ENCODE data around the gene AP4S1. TPM values are rescaled to one million over a fixed set of nuclear protein-coding genes. Genes with fewer than 3 reads are reported as not detected.
"Not testable (repeated sequence)": the region's sequence is repeated elsewhere in the genome, so short reads cannot be mapped to it uniquely, and the experiment has no call there.

Gene AP4S1
- total RNA-seq, 4 donors from 2014 or later: 6.0 to 15.0 (median 10.5) TPM

GRCh38 chr14:31001339-31001658, 24.1 kb upstream of the AP4S1 start:
- H3K4me3 ChIP-seq (ENCODE audit: low read depth, poor library complexity, severe bottlenecking): no peak overlapping the region
- intact Hi-C loops (cut with DNase I; ENCODE audit: low total_unique reads): no loop called here
- TF ChIP-seq, protein P1, sequence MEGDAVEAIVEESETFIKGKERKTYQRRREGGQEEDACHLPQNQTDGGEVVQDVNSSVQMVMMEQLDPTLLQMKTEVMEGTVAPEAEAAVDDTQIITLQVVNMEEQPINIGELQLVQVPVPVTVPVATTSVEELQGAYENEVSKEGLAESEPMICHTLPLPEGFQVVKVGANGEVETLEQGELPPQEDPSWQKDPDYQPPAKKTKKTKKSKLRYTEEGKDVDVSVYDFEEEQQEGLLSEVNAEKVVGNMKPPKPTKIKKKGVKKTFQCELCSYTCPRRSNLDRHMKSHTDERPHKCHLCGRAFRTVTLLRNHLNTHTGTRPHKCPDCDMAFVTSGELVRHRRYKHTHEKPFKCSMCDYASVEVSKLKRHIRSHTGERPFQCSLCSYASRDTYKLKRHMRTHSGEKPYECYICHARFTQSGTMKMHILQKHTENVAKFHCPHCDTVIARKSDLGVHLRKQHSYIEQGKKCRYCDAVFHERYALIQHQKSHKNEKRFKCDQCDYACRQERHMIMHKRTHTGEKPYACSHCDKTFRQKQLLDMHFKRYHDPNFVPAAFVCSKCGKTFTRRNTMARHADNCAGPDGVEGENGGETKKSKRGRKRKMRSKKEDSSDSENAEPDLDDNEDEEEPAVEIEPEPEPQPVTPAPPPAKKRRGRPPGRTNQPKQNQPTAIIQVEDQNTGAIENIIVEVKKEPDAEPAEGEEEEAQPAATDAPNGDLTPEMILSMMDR (IDR thresholded peaks at IDR 0.05): no peak
- TF ChIP-seq POLR2A (IDR thresholded peaks at IDR 0.05): no peak
- 81 to 99% methylated on average over 6 of the region's 6 CpGs for WGBS, 2 donors
- no peak for DNase-seq (ENCODE audit: low spot score in 2 of 2)

DNA sequence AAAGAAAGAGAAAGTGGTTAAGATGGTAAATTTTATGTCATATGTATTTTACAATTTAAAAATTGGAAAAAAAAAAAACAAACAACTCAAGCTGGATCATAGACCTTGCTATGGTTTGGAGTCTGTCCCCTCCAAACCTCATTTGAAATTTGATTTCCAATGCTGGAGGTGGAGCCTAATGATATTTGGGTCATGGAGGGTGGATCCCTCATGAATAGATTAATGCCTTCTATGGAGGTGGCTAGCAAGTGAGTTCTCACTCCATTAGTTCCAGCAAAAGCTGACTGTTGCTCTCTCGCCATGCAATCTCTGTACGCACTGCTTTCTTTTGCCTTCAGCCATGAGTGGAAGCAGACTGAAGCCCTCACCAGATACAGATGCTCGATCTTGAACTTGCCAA, 22.2 kb upstream of the AP4S1 start:
- TF ChIP-seq, protein P1 (IDR thresholded peaks at IDR 0.05): no peak
- TF ChIP-seq POLR2A (IDR thresholded peaks at IDR 0.05): no peak
- intact Hi-C loops (cut with DNase I; ENCODE audit: low total_unique reads): no loop called here
- WGBS, 2 donors: 91 to 94% methylated on average over 3 of the region's 3 CpGs
- no peak for DNase-seq (ENCODE audit: low spot score in 2 of 2)
- no peak overlapping the region for H3K4me3 ChIP-seq (ENCODE audit: low read depth, poor library complexity, severe bottlenecking)

GRCh38 chr14:31004007-31004406, 21.4 kb upstream of the AP4S1 start:
- H3K4me3 ChIP-seq (ENCODE audit: low read depth, poor library complexity, severe bottlenecking); intact Hi-C loops (cut with DNase I; ENCODE audit: low total_unique reads); DNase-seq (ENCODE audit: low spot score in 2 of 2): not testable (repeated sequence)
- 92 to 93% methylated on average over 6 of the region's 6 CpGs for WGBS, 2 donors

DNA sequence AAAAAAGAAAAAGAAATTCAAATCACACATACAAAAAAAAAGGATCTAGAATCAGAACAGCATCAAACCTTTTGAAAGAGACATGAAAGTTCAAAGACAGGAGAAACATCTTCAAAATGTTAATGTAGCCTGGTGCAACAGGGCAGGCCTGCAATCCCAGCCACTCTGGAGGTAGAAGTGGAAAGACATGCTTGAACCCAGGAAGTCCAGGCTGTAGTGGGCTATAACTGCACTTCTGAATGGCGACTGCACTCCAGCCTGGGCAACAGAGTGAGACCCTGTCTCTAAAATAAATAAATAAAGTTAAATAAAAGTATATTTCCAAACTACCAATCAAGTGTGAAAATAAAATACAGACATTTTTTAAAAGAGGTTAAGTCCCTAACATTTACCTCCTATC, 18.7 kb upstream of the AP4S1 start:
- no peak for TF ChIP-seq POLR2A (IDR thresholded peaks at IDR 0.05)
- TF ChIP-seq, protein P1 (IDR thresholded peaks at IDR 0.05): no peak
- intact Hi-C loops (cut with DNase I; ENCODE audit: low total_unique reads): no loop called here
- H3K4me3 ChIP-seq (ENCODE audit: low read depth, poor library complexity, severe bottlenecking): no peak overlapping the region
- DNase-seq (ENCODE audit: low spot score in 2 of 2): no peak
- WGBS, 2 donors: 96 to 100% methylated on average over 1 of the region's 1 CpG

- no peak for DNase-seq (ENCODE audit: low spot score in 2 of 2)
- TF ChIP-seq, protein P1 (IDR thresholded peaks at IDR 0.05): no peak
- TF ChIP-seq POLR2A (IDR thresholded peaks at IDR 0.05): no peak
- no peak overlapping the region for H3K4me3 ChIP-seq (ENCODE audit: low read depth, poor library complexity, severe bottlenecking)
- 87 to 96% methylated on average over 3 of the region's 3 CpGs for WGBS, 2 donors
- intact Hi-C loops (cut with DNase I; ENCODE audit: low total_unique reads): no loop called here
Measured at GRCh38 chr14:31009836-31010574, 15.4 kb upstream of the AP4S1 start.

DNA sequence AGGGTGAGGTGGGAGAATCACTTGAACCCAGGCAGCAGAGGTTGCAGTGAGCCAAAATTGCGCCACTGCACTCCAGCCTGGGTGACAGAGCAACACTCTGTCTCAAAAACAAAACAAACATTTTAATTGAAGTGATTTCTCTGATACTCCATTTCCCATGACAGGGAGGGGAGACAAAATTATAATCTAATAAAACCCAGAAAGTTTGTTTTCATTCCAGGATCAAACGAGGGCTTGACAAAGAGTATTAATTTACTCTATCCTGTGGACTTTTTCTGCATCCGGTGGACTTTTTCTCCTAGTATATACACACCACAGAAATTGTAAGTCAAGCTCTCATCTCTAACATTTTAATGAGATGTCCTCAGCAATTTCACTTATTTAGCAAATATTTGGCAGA, 14.5 kb upstream of the AP4S1 start:
- intact Hi-C loops (cut with DNase I; ENCODE audit: low total_unique reads): no loop called here

More for the DNA sequence above, 14.5 kb upstream of the AP4S1 start:
- TF ChIP-seq, protein P1 (IDR thresholded peaks at IDR 0.05): no peak
- no peak for TF ChIP-seq POLR2A (IDR thresholded peaks at IDR 0.05)
- H3K4me3 ChIP-seq (ENCODE audit: low read depth, poor library complexity, severe bottlenecking): no peak overlapping the region
- WGBS, 2 donors: 72 to 74% methylated on average over 3 of the region's 3 CpGs
- DNase-seq (ENCODE audit: low spot score in 2 of 2): no peak
